Gastrocnemius medialis (tissue), 4 donors: Measurements from ENCODE around the gene SGMS1.

Experiments used
- CTCF ChIP-seq, 5 experiments: fragments of 450-650 bp in 3 of 5; fragments of 200-600 bp in 2 of 5; sonication (generic) in 2 of 5; IDR thresholded peaks in 4 of 5; conservative IDR thresholded peaks in 1 of 5; 1 replicate in 4 of 5; 2 replicates in 1 of 5; pipeline ENCODE4 v1.5.1; 2016 to 2019; ENCODE audit warnings: antibody characterized with exemption in 5 of 5, mild to moderate bottlenecking in 3 of 5, moderate library complexity in 3 of 5
- POLR2A ChIP-seq, 2 donors: fragments of 450-650 bp; IDR thresholded peaks; one replicate each; pipeline ENCODE4 v1.6.1; 2017; ENCODE audit warnings: antibody characterized with exemption in 2 of 2, mild to moderate bottlenecking in 2 of 2, moderate library complexity in 2 of 2

GRCh38 chr10:50395271-50395670 is 228.5 kb downstream of the SGMS1 start:
- TF ChIP-seq CTCF (IDR thresholded peaks at IDR 0.05 in 4 of 5, conservative IDR thresholded peaks at IDR 0.05 in 1 of 5) (no peak), POLR2A (IDR thresholded peaks at IDR 0.05) (no peak)
